GM12878 (cell line): ENCODE results near the gene TMPRSS9. TPM values are rescaled to one million over a fixed set of nuclear protein-coding genes. Genes with fewer than 3 reads are reported as not detected.
A peak's percentile ranks its signal among the peaks of the same experiment; 100 is the strongest.

Experiments used
- ATAC-seq: fragments of 200-7000 bp; cut with Tn5 transposase; 3 replicates; pipeline ENCODE4 v1.9.1; 2020; ENCODE audit warnings: mild to moderate bottlenecking, moderate library complexity
- BruUV-seq: library from RNA; stranded (reverse); fragments of 400-500 nt; replicated peaks from 2 replicates; lab custom pipeline; 2021; lab: Mats Ljungman, UMichigan
- CTCF ChIA-PET: fragments of 300-600 bp; sonication (Branson Sonifier 250); formaldehyde crosslinking; extraction: SDS; loops from one replicate; lab custom pipeline; 2021; ENCODE audit warnings: inconsistent platforms; lab: Yijun Ruan, JAX
- POLR2A ChIA-PET: fragments of 350-600 bp; formaldehyde crosslinking; extraction: SDS; loops from one replicate; lab custom pipeline; 2021; ENCODE audit warnings: inconsistent platforms; lab: Charles Lee
- RAD21 ChIA-PET: fragments of 300-600 bp; sonication (Branson Sonifier 250); formaldehyde crosslinking; loops from one replicate; lab custom pipeline; 2023; ENCODE audit warnings: antibody characterized with exemption; ENCODE audit not compliant: unreplicated experiment; lab: Charles Lee
- SMC1A ChIA-PET: fragments of 300-600 bp; sonication (Branson Sonifier 250); formaldehyde crosslinking; loops from one replicate; lab custom pipeline; 2023; ENCODE audit not compliant: unreplicated experiment, uncharacterized antibody; lab: Charles Lee
- DNase-seq: peaks from one replicate; pipeline ENCODE4 v3.0.0-alpha.2; 2011; ENCODE audit warnings: low read depth, low spot score
- FAIRE-seq: peaks from 3 replicates; lab custom pipeline; 2011; peaks lifted over from hg19 to GRCh38; lab: Jason Lieb, UNC
- H2AFZ ChIP-seq: 2 replicates; pipeline ENCODE4 v1.6.0; 2011; ENCODE audit warnings: low read depth, low read length, control low read depth; ENCODE audit not compliant: control insufficient read depth
- H3K27ac ChIP-seq: 2 replicates; pipeline ENCODE4 v1.5.1; 2011; ENCODE audit warnings: control low read depth; ENCODE audit not compliant: control insufficient read depth, insufficient read depth
- H3K27me3 ChIP-seq, 2 experiments: replicated peaks in 1 of 2; 2 replicates each; pipeline versions ENCODE4 v1.6.0 to v1.6.1; 2011; ENCODE audit warnings: low read length in 1 of 2; ENCODE audit not compliant: control insufficient read depth in 2 of 2, insufficient read depth in 2 of 2
- H3K36me3 ChIP-seq, 2 experiments: 2 replicates each; pipeline ENCODE4 v1.5.1; 2011; ENCODE audit warnings: low read length in 1 of 2; ENCODE audit not compliant: control insufficient read depth in 2 of 2, insufficient read depth in 2 of 2
- H3K4me1 ChIP-seq: 2 replicates; pipeline ENCODE4 v1.6.1; 2011; ENCODE audit warnings: mild to moderate bottlenecking, low read length, moderate library complexity, mixed read lengths; ENCODE audit not compliant: control insufficient read depth, insufficient read depth
- H3K4me2 ChIP-seq: 2 replicates; pipeline ENCODE4 v1.6.0; 2011; ENCODE audit warnings: control low read depth; ENCODE audit not compliant: control insufficient read depth, insufficient read depth
- H3K4me3 ChIP-seq: fragments of 200-600 bp; sonication (generic); 2 replicates; pipeline ENCODE4 v1.5.1; 2016
- H3K79me2 ChIP-seq: 2 replicates; pipeline ENCODE4 v1.6.0; 2011; ENCODE audit warnings: low read length; ENCODE audit not compliant: control insufficient read depth, insufficient read depth
- H3K9ac ChIP-seq: 2 replicates; pipeline ENCODE4 v1.8.0; 2011; ENCODE audit warnings: low read length, control low read depth, mixed read lengths; ENCODE audit not compliant: control insufficient read depth, insufficient read depth
- H3K9me3 ChIP-seq: replicated peaks from 3 replicates; pipeline ENCODE4 v1.5.1; 2011; ENCODE audit warnings: mild to moderate bottlenecking, low read length; ENCODE audit not compliant: control insufficient read depth, insufficient read depth
- H4K20me1 ChIP-seq: 2 replicates; pipeline ENCODE4 v1.6.0; 2011; ENCODE audit not compliant: control insufficient read depth, insufficient read depth
- CEBPZ ChIP-seq: fragments of 150-350 bp; IDR thresholded peaks from 2 replicates; pipeline ENCODE4 v1.6.1; 2016; ENCODE audit warnings: low read depth, low read length
- CHD4 ChIP-seq: fragments of 200-600 bp; sonication (generic); IDR thresholded peaks from 2 replicates; pipeline ENCODE4 v1.6.1; 2016; ENCODE audit warnings: mild to moderate bottlenecking
- CREB1 ChIP-seq: IDR thresholded peaks from 2 replicates; pipeline ENCODE4 v1.6.1; 2012; ENCODE audit warnings: low read depth, mild to moderate bottlenecking, inconsistent platforms
- FOXM1 ChIP-seq: IDR thresholded peaks from 2 replicates; pipeline ENCODE4 v1.6.1; 2012; ENCODE audit warnings: low read depth, mild to moderate bottlenecking, inconsistent platforms, low read length, moderate library complexity
- HDAC6 ChIP-seq: fragments of 200-600 bp; sonication (generic); IDR thresholded peaks from one replicate; pipeline ENCODE4 v1.8.0; 2017; ENCODE audit warnings: antibody characterized with exemption; ENCODE audit not compliant: unreplicated experiment
- IKZF2 ChIP-seq, 2 experiments: fragments of 450-650 bp; IDR thresholded peaks; 2 replicates each; pipeline ENCODE4 v1.6.1; 2017; ENCODE audit warnings: mild to moderate bottlenecking in 2 of 2, moderate library complexity in 2 of 2
- KLF5 ChIP-seq: fragments of 450-650 bp; IDR thresholded peaks from 2 replicates; pipeline ENCODE4 v1.6.1; 2014; ENCODE audit warnings: mild to moderate bottlenecking; ENCODE audit not compliant: partially characterized antibody
- SMAD1 ChIP-seq: fragments of 450-650 bp; IDR thresholded peaks from 2 replicates; pipeline ENCODE4 v1.6.1; 2018; ENCODE audit warnings: mild to moderate bottlenecking, low read depth; ENCODE audit not compliant: partially characterized antibody
- ZBTB11 ChIP-seq: fragments of 450-650 bp; formaldehyde crosslinking; IDR thresholded peaks from 2 replicates; pipeline ENCODE4 v1.5.0; 2022; ENCODE audit warnings: mild to moderate bottlenecking, missing genetic modification characterization
- ZNF687 ChIP-seq: fragments of 450-650 bp; IDR thresholded peaks from 2 replicates; pipeline ENCODE4 v1.6.1; 2017; ENCODE audit warnings: mild to moderate bottlenecking, moderate library complexity
- WGBS: methylation state at CpG from one replicate; pipeline ENCODE4 v1.1.6; 2016; ENCODE audit warnings: low lambda C conversion rate; ENCODE audit not compliant: insufficient replicate concordance, insufficient coverage; ENCODE audit errors: missing lambda C conversion rate; 5-methylcytosine and 5-hydroxymethylcytosine counted together
- in situ Hi-C: fragments of 300-500 bp; cut with MboI; formaldehyde crosslinking; loops from 9 replicates; pipeline ENCODE4 v1.14.3; 2018; ENCODE audit warnings: mixed read lengths
- intact Hi-C: fragments of 100-400 bp; cut with micrococcal nuclease; formaldehyde crosslinking; loops from one replicate; pipeline ENCODE4 v1.14.2; 2022; ENCODE audit not compliant: unreplicated experiment
- polyA plus RNA-seq, 11 experiments: library from polyadenylated mRNA; depleted of rRNA in 4 of 11; unstranded in 6 of 11; stranded (reverse) in 5 of 11; fragments of >200 nt; fragmentation: Nextera tagmentation in 4 of 11; fragmentation: Illumina TruSeq in 1 of 11; extraction: Ambion mirVana in 4 of 11; extraction: Trizol in 1 of 11; gene quantifications; 1 replicate in 1 of 11; 2 replicates in 10 of 11; pipeline versions ENCODE4 v1.2.1 to v1.2.3, GENCODE V29; 2011 to 2016; ENCODE audit warnings: inconsistent platforms in 2 of 11, missing spikeins in 2 of 11, low read depth in 1 of 11
- total RNA-seq, 4 experiments: library from RNA; depleted of rRNA in 3 of 4; stranded (reverse); fragments of >200 nt in 3 of 4; fragmentation: Illumina TruSeq in 1 of 4; extraction: Trizol in 1 of 4; gene quantifications; 2 replicates each; pipeline versions ENCODE4 v1.2.1 to v1.2.3, GENCODE V29; 2013 to 2021

TMPRSS9 gene
- total and polyA plus RNA-seq, 10 of the 15 experiments (the other 5 are each of a cell fraction or from before 2014, with no cell fraction given), result 0.24 TPM; not detected in 9

- in situ Hi-C loops, result no loop called here
- peaks cover 45% of the 10 kb centered on the region for H3K79me2 ChIP-seq
- BruUV-seq, result no TSS peak
- ChIA-PET SMC1A (interaction anchor here (1.3 to 1.4 kb wide), 2 partner anchors 68 to 172 kb away, joined by 3 to 4 read pairs; partner anchors contain the start of gene AP3D1), POLR2A (no interaction called here), RAD21 (interaction anchor here (1.0 kb wide), 1 partner anchor 313 kb away, joined by 5 read pairs; no protein-coding TSS in a partner anchor), CTCF (interaction anchor here (1.0 to 1.3 kb wide), 2 partner anchors 66 to 312 kb away, joined by 3 to 4 read pairs; no protein-coding TSS in a partner anchor)
- peak overlapping the region; percentile 65; the same call in 1 of the 2 replicates for H3K4me3 ChIP-seq
- peak; percentile 26 for ATAC-seq
- DNase-seq, result no peak
- H4K20me1 ChIP-seq, result 0 out of 2 replicates have a peak, but pooled peaks cover 3% of the 10 kb centered on the region
- intact Hi-C loops, result no loop called here
- H3K9ac ChIP-seq, result peak overlapping the region; percentile 28; the same call in 1 of the 2 replicates
- peak overlapping the region; percentile 66 for H3K4me2 ChIP-seq
- H3K4me1 ChIP-seq, result peaks cover 21% of the 10 kb centered on the region
- H2AFZ ChIP-seq, result peak overlapping the region; percentile 20; the same call in 1 of the 2 replicates
- FAIRE-seq, result peak; percentile 79
- H3K27me3 ChIP-seq, result no peaks in the 10 kb centered on the region
- 8% methylated on average over 34 of the region's 34 CpGs for WGBS
- no peaks in the 10 kb centered on the region for H3K9me3 ChIP-seq
- peaks cover 0 to 6% of the 10 kb centered on the region in 2 experiments; a peak in 2 of 4 replicates for H3K36me3 ChIP-seq
- H3K27ac ChIP-seq, result peak overlapping the region; percentile 48; the same call in 1 of the 2 replicates
- TF ChIP-seq HDAC6 (no peak), ZNF687 (no peak), ZBTB11 (CRISPR knock-in tag) (no peak), CHD4 (no peak), KLF5 (no peak), CREB1 (peak; percentile 43; the same call in 1 of the 2 replicates), SMAD1 (no peak), IKZF2 (IDR thresholded peaks at IDR 0.05) (no peak), FOXM1 (no peak), CEBPZ (no peak)
These were observed 35.7 kb upstream of the TMPRSS9 start for GRCh38 chr19:2324220-2324948.
